ENCODE measurements around the gene DRG2. TPM values are rescaled to one million over a fixed set of nuclear protein-coding genes. Genes with fewer than 3 reads are reported as not detected.

DRG2 gene
- total RNA-seq, 1 experiment from 2014 or later: 40.6 TPM

- peak; percentile 27 for DNase-seq (ENCODE audit: low read depth)
These were observed 55.5 kb downstream of the DRG2 start for GRCh38 chr17:18143044-18143936.

DNA sequence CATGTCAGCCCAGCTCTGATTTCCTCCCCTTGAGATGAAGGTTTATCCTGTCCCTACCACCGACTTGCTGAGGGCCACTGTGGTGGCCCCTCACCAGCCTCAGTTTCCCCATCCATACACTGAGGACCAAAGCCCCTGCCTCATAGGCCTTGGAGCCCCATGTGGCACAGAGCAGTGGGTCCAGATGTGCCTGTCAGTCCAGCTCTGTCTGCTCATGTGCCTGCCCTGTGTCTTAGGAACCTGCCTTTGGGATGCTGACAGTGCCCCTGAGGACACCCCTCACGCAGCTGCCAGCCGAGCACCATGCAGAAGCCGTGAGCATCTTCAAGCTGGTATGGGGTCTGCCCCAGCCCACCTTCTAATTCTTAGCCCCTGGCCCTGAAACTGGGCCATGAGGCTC, 56.5 kb downstream of the DRG2 start:
- no peak for DNase-seq (ENCODE audit: low read depth)

GRCh38 chr17:18144855-18145254, 57.1 kb downstream of the DRG2 start:
- DNase-seq (ENCODE audit: low read depth): no peak

DNA sequence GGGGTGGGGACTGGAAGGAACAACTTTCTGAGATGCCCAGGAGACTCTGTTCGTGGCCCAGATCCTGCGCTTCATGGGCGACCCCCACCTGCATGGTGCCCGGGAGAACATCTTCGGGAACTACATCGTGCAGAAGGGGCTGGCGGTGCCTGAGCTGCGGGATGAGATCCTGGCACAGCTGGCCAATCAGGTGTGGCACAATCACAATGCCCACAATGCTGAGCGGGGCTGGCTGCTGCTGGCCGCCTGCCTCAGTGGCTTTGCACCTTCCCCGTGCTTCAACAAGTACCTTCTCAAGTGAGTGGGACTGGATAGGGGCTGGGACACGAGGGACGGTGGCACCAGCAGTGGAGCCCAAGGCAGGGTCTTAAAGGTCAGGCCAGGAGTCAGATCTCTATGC, 58.1 kb downstream of the DRG2 start:
- DNase-seq (ENCODE audit: low read depth): no peak

DNA sequence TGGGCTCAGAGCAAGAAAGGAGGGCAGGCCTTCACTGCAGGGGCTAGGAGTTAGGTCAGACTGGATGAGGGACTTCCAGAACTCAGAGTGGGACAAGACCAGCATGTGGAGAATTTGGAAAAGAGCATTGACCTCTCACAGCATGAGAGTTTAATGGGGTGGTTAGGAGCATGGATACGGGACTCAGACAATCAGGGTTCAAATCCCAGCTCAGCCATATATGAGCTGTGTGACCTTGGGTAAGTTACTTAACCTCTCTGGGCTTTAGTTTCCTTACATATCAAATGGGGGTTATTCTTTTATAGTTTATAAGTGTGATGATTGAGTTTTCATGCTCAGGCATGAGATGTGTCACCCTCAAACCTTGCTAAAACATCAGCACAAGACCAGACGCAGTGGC, 58.5 kb downstream of the DRG2 start:
- no peak for DNase-seq (ENCODE audit: low read depth)

DNA sequence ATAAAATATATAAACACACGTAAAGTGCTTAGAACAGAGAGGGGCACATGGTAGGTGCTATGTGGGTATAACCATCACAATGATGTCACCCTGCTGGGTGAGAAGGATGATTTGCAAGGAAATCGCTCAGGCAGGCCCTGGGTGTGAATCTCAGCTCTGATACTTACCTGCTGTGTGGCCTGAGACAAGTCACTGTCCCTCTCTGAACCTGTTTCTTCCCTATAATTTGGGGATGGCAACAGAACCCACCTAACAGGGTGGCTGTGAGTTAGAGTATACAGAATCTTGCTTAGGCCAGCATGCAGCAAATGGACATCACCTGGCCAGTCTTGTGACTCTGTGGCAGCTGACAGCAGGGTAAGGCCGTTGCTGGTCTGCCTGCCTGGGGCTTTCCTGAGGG, 59.2 kb downstream of the DRG2 start:
- no peak for DNase-seq (ENCODE audit: low read depth)

- DNase-seq (ENCODE audit: low read depth): no peak
These were observed 60.8 kb downstream of the DRG2 start for GRCh38 chr17:18148586-18148985.

- DNase-seq (ENCODE audit: low read depth): no peak
These were observed 63.5 kb downstream of the DRG2 start for GRCh38 chr17:18151290-18151689.

GRCh38 chr17:18155179-18155578, 67.4 kb downstream of the DRG2 start:
- DNase-seq (ENCODE audit: low read depth): no peak

DNA sequence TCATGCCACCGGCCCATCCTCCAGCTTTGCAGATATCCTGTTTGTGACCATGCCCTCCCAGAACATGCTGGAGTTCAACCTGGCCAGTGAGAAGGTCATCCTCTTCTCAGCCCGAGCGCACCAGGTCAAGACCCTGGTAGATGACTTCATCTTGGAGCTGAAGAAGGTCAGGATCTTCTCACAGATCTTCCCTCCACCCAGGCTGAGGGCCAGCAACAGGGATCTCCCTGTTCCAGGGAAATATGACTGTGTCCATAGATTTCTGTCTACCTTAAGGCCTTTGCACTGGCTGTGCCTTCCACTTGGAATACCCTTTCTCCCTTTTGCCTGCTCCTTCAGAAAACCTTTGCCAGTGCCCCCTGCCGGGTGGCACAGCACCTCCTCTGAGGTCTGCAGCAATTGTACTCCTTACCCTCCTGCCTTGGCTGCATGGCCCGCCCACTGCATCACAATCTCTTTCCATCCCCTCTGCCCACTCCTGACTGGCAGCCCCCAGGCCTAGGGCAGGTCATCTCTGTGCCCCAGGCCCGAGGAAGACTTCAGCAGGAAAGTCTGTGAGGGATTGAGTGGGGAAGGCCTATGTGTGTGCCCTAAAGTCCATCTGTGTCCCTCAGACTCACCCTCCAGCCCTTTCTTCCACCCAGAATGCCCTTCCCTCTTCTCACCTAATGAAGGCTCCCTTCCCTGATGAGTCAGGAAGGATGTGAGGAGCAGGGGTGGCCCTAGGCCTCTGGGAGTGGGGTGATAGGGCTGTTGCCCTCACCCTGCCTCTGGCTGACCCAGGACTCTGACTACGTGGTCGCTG, 68.6 kb downstream of the DRG2 start:
- peak; percentile 44 for DNase-seq (ENCODE audit: low read depth)

- DNase-seq (ENCODE audit: low read depth): no peak
These were observed 69.2 kb downstream of the DRG2 start for GRCh38 chr17:18156976-18157280.

Other genes with a start within 250 kb of the DRG2 start
- gene TOM1L2, start 115.5 kb upstream of the DRG2 start, total RNA-seq (2014; rRNA removed; shearing (Covaris generic)): 27.7 and 38.3 TPM in 2 replicates
- gene DRC3, start 115.1 kb upstream of the DRG2 start, total RNA-seq (2014; rRNA removed; shearing (Covaris generic)): 0.12 and 0.69 TPM in 2 replicates
- 12.3 and 14.4 TPM in 2 replicates for gene ATPAF2, start 48.8 kb upstream of the DRG2 start, total RNA-seq (2014; rRNA removed; shearing (Covaris generic))
- 5.9 and 8.2 TPM in 2 replicates for gene GID4, start 48.5 kb upstream of the DRG2 start, total RNA-seq (2014; rRNA removed; shearing (Covaris generic))
- not detected in 2 replicates for gene MYO15A, start 20.8 kb downstream of the DRG2 start, total RNA-seq (2014; rRNA removed; shearing (Covaris generic))
- gene ALKBH5, start 95.9 kb downstream of the DRG2 start, total RNA-seq (2014; rRNA removed; shearing (Covaris generic)): 94.3 and 141 TPM in 2 replicates
- 24.3 and 38.0 TPM in 2 replicates for gene LLGL1, start 137.7 kb downstream of the DRG2 start, total RNA-seq (2014; rRNA removed; shearing (Covaris generic))
- gene FLII, start 170.8 kb downstream of the DRG2 start, total RNA-seq (2014; rRNA removed; shearing (Covaris generic)): 180 and 214 TPM in 2 replicates
- 13.3 and 26.4 TPM in 2 replicates for gene MIEF2, start 172.7 kb downstream of the DRG2 start, total RNA-seq (2014; rRNA removed; shearing (Covaris generic))
- 25.2 and 49.2 TPM in 2 replicates for gene TOP3A, start 227.0 kb downstream of the DRG2 start, total RNA-seq (2014; rRNA removed; shearing (Covaris generic))
- gene SMCR8, start 227.3 kb downstream of the DRG2 start, total RNA-seq (2014; rRNA removed; shearing (Covaris generic)): 9.8 and 14.7 TPM in 2 replicates

Measured in M059J (cell line).